ENCODE results near the gene CCKAR.

- TF ChIP-seq POLR2AphosphoS5 (IDR thresholded peaks at IDR 0.05) (no peak), POLR2A (IDR thresholded peaks at IDR 0.05; ENCODE audit: low read depth) (no peak), CTCF (IDR thresholded peaks at IDR 0.05) (no peak), EP300 (IDR thresholded peaks at IDR 0.05) (no peak)
Measured at GRCh38 chr4:26525771-26526150, 35.5 kb upstream of the CCKAR start.

All from esophagus muscularis mucosa (tissue), 4 donors.